SKM-1 (cell line): Measurements from ENCODE around the gene FCN3.
A peak's percentile ranks its signal among the peaks of the same experiment; 100 is the strongest.

Experiments used
- DNase-seq: peaks from one replicate; lab custom pipeline; 2025; ENCODE audit not compliant: unreplicated experiment; lab: John Stamatoyannopoulos, UW

FCN3 gene

DNA sequence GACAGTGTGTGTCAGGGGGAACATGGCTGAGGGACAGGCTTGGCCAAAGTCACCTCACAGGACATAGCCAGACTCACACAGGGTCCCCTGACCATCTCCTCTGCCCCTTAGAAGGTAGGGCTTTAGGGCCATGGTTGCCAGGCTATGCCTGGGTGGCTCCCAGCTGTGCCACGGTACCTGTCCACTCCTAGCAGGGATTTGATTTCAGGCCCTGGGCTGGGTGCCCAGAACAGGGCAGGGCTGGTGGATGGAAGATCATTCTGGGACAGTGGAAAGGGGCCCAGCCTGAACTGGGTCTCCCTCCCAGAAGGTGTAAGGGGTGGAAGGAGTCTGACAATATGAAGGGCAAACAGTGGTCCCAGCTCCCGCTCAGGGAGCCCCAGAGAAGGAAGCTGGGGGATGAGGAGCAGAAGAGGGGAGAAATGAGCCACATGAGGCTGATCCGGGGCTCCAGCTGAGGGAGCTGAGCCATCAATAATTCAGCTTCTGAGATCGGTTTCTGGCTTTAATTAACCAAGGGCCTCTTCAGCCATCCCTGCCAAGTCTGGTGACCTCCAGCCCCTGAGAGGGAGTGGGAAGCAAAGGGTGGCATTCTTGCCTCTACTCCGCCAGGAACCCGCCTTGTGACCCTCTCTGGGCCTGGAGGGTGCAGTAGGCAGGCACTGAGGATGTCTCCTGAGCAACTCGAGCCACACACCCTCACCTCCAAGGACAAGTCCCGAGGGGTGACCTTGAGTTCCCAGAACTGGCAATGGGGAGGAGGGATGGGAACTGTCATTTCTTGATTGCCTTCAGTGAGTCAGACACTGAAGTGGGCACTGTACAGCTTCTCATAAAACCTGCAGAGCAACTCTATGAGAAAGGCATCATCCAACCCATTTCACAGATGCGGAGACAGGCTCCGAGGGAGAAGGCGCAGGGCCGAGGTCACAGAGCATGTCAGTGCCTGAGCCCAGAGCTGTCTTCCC lies 6.4 kb upstream of the FCN3 start:
- DNase-seq: no peak

GRCh38 chr1:27380224-27380623 lies 5.6 kb upstream of the FCN3 start:
- DNase-seq: no peak

DNA sequence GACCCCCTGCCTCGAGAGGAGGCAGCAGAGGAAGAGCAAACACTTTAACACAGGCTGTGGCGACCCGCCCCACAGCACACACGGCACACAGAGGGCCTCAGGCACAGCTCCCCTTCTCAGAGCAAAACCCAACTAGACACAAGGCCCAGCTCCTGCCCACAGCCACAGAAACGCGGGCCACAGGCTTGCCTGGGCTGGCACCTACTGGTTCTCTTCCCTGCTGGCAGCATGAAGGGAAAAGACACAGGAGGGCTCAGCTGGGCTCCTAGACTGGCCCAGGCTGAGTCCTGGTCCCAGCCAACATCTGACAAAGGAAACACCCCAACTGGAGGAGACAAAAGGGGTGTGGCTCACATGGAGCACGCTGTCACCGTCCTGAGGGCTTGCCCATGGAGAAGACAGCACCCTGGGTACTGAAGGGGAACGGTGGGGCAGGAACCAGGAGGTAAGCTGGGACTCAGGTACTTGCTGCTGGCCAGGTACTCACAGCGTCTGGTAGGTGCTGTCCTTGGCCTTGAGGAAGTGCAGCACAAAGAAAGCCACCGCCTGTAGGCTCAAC lies 5.0 kb upstream of the FCN3 start:
- no peak for DNase-seq

GRCh38 chr1:27377760-27378495 lies 3.3 kb upstream of the FCN3 start:
- no peak for DNase-seq

- no peak for DNase-seq
These were observed 1.6 kb downstream of the FCN3 start for GRCh38 chr1:27372808-27373690.

GRCh38 chr1:27372022-27372807 lies 2.4 kb downstream of the FCN3 start:
- DNase-seq: no peak

DNA sequence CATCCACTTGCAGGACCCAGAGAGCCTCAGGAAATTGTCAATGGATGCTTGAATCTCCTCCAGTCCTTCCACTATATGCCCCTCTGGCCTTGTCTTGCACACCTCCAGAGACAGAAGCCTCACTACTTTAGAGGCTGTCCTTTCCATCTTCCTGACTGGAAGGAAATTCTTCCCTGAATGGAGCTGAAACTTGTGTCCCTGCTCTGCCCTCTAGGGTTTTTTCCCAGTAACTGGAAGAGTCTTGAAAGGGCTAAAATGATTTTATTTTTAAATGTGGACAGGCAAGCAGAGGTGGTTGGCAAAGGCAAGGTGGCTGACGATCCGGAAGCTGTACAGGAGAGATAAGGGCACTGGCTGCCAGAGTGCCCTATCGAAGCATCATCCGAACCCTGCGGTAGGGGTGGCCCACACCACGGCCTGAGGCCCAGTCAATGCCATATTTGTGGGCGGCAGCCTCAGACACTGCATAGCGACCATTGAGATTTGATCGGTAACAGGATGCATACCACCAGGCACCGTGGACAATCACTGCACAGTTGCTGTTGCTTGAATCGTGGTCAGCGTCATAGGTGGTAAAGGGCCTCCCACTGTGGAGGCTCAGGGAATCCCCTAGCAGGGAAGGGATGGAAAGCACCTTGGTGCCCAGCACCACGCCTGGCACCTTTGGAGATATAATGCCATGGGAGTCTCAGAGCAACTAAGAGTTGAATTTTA lies 5.6 kb downstream of the FCN3 start:
- DNase-seq: no peak

- DNase-seq: no peak
These were observed 7.4 kb downstream of the FCN3 start for GRCh38 chr1:27367160-27367650.

- peak; percentile 41 for DNase-seq
These were observed 8.0 kb downstream of the FCN3 start, which contains the start of gene MAP3K6 for GRCh38 chr1:27366411-27367159. Gene MAP3K6, minus strand, starts transcription at chr1:27366961. Its CDS starts 364 bp downstream, at chr1:27366597.

DNA sequence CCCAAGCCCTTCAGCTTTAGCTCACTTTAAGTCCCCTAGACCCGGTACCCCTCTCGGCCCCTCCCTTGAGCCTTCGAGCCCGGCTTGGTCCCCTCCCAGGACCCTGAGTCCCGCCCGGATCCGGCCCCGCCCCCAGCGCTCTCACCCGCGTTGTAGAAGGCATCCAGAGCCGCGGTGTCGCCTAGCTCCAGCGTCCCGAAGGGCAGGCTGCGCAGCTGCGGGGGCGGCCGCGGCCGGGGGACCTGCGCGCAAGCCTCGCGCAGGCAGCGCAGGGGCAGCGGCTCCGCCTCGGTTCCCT lies 8.6 kb downstream of the FCN3 start:
- no peak for DNase-seq

GRCh38 chr1:27365372-27366112 lies 9.1 kb downstream of the FCN3 start:
- DNase-seq: peak; percentile 81

DNA sequence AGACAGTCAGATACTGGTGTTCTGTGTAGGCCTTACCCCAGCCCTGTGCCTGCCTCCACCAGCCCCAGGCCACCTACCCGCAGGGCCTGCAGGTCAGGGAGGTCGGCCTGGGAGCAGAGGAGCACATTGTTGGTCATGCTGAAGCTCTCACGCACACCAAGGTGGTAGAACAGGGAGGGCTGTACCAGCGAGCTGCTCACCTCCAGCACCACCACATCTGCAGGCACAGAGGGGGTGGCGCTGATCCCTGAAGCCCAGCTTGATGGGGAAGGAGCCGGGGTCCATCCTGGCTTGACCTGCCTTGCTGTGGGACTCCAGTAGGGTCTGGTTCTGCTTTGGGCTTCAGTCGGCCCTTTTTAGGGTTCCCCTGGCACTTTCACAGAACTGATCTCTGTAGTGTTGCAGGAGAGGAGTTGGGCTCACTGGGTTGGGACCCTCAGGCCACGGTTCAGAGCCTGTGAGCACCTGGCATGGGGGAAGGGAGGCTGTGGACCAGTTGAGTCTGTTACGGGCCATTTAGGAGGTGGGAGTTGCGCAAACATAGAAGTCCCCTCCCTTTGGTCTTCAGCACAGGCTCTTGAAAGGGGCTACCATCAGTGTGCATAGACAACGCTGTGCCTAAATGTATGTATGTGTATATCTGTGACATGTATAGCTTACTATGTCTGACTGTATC lies 9.8 kb downstream of the FCN3 start:
- no peak for DNase-seq

DNA sequence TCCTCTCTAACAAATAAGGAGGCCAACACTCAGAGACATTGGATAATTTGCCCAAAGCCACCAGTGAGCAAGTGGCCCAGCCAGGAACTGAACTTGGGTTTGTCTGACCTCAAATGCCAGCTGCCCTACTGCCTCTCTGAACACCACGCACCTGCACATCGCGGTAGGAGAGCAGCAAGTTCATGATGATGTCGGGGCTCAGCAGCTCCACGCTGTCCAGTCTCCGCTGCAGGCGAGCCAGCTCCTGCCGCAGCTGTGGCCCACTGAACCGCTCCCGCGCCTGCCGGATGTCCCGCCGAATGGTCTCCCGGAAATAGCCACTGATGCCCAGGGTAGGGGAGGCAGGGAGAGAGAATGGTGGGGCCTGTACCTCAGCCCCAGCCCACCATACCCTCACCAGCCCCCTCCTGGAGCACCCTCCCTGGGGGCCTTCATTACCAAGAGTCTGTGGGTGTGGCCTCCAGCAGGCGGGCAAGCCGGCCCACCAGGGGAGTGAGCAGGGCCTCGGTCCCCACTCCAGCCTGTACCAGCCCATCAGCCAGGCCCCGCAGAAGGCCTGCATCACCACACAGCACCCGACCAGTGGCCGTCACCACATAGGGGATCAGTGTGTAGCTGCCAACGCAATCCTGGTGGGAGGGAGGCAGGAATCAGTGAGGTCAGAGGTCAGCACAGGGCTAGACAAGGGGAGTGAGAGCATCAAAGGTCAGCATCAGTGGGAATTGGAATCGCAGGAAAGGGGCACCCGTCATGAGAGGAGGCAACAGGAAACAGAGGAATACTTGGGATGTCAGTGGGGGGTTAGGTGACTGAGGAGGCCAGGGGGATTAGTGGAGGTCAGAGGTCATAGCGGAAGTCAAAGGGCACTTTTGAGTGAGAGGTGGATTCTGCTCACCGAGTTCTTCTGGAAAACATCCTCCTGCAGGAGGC lies 10.6 kb downstream of the FCN3 start:
- no peak for DNase-seq

DNA sequence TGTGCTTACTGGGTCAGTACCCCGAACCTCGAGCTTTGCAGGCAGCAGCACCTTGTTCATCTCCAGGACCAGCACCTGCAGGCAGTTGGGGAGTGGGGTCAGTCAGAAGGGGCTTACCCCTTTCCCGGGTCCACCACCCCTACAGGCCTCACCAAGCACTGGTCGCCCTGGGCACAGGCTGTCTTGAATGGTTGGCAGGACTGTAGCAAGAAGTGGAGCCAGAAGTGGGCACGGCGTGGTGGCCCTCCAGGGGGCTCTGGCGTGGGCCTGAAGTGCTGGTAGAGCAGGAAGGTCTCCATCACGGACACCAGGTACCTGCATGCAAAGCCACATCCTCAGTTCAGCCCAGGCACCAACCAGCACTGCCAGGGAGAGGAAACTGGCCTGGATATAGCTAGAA lies 13.1 kb downstream of the FCN3 start:
- no peak for DNase-seq

GRCh38 chr1:27361044-27361402 lies 13.6 kb downstream of the FCN3 start:
- no peak for DNase-seq
